WTC11 (cell line): Measurements from ENCODE around the gene C12orf56.

Source experiments
- USF1 ChIP-seq: sonication (generic); formaldehyde crosslinking; IDR thresholded peaks from 2 replicates; pipeline ENCODE4 v1.8.0; 2022; ENCODE audit warnings: mild to moderate bottlenecking, missing genetic modification reagents
- ZNF532 ChIP-seq: fragments of 250-450 bp; sonication (Bioruptor Pico); IDR thresholded peaks from 2 replicates; pipeline ENCODE4 v1.9.0; 2021; ENCODE audit warnings: mild to moderate bottlenecking, borderline replicate concordance
- TF ChIP-seq, protein P1 (sequence below): sonication (generic); formaldehyde crosslinking; IDR thresholded peaks from 2 replicates; pipeline ENCODE4 v1.8.1; 2023; ENCODE audit warnings: mild to moderate bottlenecking, missing genetic modification reagents, moderate library complexity

- TF ChIP-seq, protein P1, sequence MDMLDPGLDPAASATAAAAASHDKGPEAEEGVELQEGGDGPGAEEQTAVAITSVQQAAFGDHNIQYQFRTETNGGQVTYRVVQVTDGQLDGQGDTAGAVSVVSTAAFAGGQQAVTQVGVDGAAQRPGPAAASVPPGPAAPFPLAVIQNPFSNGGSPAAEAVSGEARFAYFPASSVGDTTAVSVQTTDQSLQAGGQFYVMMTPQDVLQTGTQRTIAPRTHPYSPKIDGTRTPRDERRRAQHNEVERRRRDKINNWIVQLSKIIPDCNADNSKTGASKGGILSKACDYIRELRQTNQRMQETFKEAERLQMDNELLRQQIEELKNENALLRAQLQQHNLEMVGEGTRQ: no peak
- TF ChIP-seq ZNF532 (CRISPR knock-in tag): no peak
- TF ChIP-seq USF1 (CRISPR knock-in tag): no peak
Measured at GRCh38 chr12:64389154-64389553, 1.4 kb downstream of the C12orf56 start.
